OCI-M2 (cell line): ENCODE measurements around the gene MYOF.

Experiments
- DNase-seq: peaks from one replicate; lab custom pipeline; 2025; ENCODE audit not compliant: unreplicated experiment; lab: John Stamatoyannopoulos, UW

Gene MYOF

DNA sequence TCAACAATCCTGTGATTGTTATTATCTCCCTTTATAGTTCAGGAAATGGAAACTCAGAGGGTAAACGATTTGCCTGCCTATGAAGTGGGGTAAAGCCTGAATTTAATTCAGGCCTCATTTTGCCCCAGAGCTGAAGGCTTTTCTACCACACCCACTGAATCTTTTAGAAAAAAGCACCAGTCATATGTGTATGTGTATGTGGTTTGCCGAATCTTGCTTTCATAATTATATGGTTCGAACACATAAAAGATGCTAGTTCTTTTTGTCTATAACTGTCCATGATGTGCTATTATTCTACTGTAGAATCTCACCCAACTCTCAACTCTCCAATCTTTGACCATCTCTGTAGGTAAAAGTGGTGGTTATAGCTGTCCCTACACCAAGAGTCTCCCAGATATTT lies 83.6 kb downstream of the MYOF start:
- no peak for DNase-seq

DNA sequence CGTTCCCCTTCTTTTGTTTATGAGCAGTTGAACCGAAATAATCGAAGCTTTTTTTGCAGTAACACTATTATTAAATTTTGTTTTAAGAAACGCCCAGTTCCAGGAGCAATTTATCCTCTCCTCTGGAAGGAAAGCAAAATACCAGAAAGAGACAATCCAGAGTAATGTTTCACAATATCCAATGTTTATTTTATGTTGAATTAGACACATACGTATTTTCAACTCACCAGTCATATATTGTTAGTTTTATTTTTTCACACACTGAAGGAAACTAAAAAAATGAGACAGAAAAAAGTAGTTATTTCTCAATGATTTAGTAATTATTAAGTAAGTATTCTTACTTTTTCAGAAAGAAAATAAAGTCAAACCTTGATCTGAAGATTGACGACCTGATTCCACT lies 85.1 kb downstream of the MYOF start:
- DNase-seq = no peak

DNA sequence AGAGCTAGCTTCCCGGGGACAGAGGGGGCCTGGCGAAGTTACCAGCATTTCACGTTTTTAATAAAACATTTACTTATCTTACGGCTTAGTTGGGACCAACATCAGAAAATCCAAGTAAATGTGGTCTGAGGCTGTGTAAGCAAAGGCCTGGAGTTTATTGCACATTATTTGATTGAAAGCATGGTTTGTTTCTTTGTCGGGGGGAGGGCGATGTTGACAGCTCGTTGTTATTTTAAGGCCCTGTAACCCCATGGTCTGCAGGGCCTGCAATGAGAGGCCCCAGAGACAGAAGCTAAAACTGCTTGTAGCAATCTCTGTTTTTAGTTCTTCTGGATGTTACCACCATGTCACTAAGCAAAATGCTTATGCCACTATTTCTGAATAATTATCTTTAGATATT lies 88.9 kb downstream of the MYOF start:
- no peak for DNase-seq

DNA sequence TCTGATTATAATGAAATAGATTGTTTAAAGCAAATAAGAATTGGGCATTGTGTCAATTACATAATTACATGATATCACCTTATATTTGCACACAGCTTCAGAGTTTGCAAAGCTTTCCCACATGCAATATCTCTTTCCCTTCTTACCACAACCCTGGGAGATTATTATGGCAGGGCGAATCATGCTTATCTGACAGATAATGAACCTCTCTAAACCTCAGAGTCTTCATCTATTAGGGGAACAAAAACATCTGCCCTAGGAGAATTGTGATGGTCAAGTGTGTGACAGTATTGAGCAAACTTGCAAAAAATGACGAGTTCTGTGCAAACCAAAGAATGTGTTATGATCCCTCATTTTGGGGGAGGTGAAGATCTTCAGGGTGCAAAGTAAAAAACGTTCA lies 90.0 kb downstream of the MYOF start:
- DNase-seq = no peak

DNA sequence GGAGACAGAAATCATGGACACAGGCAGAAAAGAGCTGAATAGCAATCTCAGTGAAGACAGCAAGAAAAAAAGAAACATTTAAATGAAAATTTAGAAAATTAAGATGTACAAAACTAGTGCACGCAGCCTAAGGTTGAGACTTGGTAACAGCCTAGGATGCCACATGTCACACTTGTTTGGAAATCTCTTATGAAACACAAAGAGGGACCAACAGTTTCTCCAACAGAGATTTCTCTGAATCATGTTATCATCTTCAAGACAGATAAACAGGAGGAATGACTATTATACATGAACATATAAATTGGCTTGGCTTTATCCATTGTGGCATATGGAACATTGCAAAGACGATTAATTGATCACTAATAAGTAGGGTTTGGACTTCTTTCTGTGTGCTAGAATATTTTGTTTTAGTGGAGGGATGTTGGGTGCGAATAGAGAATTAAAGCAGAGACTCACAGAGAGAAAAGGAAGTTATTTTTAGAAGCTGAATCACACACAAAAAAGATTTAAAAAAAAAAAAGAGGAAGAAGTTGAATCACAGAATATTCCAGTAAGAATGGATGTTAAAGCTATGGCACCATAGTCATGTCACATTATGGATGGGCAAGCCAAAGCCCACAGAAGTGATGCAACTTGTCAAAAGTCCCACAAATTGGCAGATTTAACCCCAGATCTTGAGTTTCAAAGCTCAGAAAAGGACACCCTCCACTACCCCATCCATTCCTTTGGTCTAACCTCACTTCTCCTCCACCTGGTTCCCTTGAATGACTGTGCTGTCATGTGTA lies 91.6 kb downstream of the MYOF start:
- no peak for DNase-seq

DNA sequence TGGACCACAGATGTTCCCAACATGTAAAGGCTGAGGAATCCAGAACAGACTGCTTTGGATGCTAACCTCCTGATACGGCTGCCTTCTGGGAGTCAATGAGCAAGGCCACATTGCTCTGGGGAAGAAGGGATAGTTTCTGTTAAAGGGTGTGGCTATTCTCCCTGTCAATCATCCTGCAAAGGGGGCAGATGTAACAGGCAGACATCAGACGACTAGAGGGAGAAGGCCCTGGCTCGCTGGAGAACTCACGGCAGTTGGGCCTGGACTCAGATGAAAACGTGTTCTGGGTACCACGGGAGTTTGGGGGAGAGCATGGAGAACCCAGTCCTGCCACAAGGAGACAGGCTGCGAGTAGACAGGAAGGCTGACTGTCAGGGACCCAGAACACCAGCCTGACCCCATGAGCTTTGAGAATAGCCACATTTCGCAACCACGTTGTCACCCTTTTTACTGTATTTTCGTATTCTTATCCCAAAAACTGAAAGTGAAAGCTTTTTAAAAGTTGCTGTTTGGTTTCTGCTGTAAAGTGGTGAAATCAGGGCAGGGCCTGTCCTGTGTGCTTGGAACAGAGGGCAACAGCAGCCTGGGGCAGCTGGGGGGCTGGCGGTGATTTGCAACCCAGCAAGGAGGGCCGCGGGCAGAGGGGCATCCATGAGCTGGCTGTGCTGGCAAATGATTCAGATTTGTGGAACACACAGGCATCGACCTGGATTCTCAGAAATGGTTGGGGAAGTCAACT lies 95.3 kb downstream of the MYOF start:
- no peak for DNase-seq

DNA sequence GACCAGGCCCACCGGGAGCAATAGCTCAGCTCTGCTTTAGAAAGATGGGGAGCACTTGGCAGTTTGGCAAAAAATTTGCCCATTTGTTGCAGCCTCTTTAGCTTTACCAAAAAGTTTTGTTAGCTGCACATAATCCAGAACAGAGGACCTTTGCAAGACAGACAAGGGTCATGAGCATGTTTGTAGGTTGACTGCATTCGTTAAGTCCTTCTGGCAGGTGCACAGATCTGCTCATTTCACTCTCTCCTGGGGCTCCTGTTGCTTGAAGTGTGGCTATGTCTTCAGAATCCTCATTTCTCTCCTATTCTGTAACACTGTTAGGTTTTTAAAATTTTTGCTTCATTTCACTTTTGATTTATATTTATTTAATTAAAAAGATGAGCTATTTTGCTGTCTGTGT lies 96.8 kb downstream of the MYOF start:
- DNase-seq = no peak

DNA sequence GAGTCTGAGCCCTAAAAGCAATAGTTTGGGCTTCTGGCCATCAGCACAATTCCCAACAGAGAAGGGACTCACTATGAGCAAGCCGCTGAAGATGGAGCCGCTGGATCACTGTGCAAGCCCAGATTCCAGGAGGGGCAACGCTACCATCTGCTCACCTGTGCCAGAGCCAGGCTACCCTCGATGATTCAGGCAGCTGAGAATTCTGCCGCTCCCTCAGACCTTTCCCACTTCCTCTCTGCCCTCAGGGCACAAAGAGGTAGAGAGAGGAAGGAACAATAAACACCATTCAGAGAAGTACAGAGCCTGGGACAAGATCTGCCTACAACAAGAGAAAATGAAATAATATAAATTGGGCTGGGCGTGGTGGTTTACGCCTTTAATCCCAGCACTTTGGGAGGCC lies 98.1 kb downstream of the MYOF start:
- DNase-seq = no peak

DNA sequence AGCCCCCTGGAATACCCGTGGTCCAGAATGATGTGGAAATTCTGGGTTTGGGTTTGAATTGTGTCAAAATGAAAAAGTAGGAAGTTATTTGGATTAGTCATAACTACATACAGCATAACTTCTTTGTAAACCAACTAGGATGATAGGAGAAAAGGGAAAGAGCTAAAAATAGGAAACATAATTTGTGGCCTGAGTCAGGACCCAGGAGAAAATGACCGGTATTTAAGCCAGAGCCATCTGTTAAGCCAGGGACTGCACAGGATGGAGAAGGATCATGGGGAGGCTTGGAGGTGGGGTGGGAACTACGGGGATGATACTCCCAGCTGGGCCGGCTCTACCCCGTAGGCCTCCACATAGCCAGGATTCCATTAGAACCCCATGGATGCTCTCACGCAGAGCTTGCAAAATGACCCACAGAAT lies 98.6 kb downstream of the MYOF start:
- DNase-seq = no peak

DNA sequence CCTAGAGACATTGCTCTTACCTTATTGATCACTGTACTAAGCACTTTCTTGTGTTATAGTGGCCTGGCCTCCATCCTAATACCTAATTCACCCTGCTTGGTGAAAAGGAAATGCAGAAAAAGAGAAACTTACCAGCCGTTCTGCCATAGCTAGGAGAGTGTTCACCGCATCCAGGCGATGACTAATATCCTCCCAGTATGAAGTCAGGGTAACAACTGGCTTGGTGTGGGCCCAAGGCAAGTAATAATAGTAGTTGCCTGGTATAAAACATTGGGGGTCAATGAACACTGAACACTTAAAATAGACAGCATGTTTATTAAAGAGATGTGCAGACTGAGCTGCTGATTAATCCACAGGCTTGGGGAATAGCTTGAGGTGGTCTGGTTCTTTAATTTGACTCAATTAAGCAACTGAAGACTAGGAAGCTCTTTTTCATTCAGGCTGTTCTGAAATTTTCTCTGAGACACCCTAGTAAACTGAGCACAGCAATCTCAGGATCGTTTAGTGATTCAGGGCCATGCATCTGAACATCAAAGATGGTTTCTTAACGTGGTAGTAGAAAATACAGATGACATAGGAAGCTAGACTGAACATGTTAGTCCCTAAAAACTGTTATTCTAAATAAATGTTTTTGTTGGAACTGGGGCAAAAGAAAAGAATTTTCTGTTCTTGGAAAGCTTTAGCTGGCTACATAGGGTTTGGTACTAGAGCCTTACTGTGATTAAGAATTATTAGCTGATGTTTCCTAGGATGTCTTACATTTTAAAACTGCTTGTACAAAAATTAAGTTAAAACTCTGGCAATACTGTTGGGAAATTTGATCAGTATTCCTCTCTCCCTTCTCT lies 102.2 kb downstream of the MYOF start:
- DNase-seq = no peak

DNA sequence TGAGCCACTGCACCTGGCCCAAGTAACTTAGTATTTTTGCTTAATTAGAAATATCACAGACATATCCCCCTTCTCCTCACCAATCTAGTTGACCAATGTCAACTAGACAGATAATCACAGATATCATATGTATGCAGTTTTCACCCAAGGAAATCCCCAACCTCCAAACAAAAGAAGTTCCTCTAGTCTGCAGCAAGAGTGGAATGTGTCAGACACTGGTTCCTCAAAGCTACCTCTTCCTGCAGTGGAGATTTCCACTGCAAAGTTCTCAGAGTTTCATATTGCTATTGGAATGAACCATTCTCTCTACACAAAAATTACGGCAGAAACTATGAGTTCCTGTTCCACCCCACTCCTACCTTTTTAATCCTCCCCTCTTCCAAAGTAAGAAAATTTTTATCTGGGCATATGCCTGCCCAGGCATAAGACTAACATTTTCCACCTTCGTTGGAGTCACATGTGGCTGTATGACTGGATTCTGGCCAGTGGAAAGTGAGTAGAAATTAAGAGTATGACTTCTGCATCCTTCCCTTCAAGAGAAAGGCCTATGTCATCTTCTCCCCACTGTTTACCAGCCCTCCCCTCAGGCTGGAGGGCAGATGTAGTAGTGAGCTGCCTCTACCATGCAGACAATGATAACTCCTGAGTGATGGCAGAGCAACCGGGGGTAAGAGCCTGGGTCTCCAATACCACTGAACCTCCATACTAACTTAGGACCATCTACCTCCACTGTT lies 103.0 kb downstream of the MYOF start:
- DNase-seq = no peak

DNA sequence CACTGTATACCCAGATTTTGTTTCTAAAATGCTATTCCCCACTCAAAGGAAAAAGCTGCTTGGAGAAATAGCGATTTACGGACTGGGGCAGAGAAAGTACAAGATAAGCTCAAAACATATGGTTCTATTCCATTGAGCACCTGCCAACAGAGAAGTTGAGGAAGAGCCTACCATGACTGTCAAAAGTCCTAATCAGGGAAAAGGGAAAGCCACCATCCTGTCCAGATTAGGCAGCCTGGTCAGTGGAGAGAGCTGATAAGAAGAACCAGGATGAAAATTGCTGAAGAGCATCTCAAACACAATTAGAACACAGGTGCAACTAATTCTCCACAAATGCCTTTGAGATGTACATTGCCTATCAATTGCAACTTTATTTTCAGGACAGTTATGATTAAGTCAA lies 104.1 kb downstream of the MYOF start:
- DNase-seq = no peak

DNA sequence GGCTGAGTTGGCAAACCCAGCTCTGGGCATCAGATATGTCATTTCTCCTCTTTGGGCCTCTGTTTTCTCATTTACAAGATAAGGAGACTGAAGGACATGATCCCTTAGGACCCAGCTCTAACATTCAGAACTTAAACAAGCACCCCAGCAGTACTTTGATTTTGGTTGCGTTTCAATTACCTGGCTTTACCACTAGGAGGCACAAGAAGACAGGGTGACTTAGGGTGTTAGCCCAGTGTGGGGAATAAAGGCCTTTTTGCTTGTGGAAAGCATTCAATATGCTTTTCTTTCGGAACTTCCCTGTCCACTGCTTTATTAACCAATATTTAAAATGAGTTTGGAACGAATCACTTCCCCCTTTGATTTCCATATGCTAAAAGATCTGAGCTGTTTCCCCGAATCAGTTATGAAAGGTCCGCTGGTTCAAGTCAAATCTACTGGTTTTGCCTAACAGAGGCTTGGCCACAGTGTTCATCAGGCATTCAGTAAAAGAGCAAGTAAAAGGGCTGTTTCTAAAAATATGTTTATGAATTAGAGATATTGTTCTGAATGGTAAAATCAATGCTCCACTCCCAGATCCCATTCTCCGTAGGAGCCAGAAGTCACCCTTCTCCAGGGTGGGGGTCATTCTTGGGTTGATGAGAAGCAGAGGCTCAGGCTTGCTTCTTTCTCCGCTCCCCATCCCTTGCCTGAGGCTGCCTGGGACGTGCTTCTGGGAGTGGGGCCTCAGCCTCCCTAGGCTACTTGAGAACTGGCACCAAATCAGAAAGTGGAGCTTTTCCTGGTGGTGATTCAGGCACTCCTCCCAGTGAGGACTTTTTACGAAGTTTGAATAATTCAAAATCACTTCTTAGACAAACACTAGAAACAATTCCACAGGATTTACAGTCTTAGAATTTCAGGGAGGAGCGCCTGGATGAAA lies 105.5 kb downstream of the MYOF start:
- DNase-seq = peak; percentile 42

DNA sequence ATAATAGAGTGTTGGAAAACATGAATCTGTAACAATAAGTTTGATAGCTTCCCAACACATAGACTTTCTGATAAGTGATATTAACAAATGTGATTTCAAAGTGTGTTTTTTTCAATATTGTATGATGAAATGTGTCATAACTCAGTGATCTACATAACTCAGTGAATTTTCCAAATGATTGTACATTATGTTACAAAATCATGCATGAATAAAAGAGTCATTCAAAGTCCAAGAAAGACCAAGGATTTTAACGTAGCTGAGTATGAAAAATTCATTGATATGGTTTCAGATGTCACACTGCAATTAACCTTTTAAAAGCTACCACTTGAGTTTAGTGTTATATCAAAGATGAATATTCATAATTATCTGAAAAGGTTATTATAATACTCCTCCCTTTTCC lies 111.2 kb downstream of the MYOF start:
- no peak for DNase-seq

DNA sequence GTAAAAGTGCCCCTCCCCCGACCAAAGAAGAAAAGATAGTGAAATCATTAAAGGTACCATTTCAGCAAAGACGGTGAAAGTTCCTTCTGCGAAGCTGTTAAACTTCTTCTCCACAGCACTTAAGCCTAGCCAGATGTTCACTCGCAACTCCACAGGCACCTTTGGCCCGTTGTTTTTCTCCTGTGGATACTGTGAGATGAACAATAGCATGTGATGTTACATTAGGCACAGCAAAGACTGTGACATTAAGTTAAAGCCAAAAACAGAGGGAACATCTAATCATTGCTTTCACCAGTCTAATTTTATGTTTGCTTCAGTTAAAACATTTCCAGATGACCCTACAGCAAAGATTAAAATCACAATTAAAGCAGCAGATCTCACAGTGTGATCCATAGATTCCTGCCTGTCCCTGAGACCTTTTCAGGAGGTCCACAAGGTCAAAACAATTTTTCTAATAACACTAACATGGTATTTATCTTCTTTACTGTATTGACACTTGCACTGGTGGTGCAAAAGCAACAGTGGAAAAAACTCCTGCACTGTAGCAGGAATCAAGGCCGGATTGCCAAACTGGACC lies 112.5 kb downstream of the MYOF start:
- DNase-seq = no peak

DNA sequence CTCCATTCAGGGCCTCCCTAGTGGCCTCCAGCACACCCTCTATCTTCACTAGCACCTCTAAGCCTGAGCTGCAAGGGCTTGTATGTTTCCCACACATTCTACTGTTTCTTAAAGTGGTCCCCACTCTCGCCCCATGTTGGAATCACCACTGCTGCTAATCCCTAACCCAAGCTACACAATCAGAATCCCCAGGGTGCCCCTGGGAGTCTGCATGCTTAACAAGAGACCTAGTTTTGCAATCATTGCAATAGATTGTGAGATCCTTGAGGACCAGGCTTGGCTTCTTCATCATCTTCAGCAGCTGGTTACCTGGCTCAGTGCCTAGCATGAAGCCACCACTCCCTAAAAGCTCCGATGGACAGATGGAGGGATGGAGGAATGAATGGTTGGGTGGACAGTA lies 113.9 kb downstream of the MYOF start:
- DNase-seq = no peak

DNA sequence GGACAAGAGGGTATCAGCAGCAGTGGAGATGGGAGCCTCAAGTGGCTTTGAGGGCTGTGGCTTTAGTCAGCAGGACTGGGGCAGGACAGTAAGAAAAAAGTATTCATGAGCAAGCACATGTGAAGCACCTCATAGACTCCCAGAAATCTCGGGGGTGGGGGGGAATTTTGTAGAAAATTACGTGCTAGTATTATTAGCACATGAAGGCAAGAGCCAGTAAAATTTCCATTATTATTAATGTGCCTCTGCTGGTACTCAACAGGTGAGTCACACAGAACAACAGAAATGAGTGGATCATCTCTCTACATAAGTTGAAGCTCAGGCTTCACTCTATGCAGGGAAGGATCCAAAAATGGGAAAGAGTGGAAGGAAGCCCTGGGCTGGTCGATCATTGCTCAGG lies 114.5 kb downstream of the MYOF start:
- no peak for DNase-seq

DNA sequence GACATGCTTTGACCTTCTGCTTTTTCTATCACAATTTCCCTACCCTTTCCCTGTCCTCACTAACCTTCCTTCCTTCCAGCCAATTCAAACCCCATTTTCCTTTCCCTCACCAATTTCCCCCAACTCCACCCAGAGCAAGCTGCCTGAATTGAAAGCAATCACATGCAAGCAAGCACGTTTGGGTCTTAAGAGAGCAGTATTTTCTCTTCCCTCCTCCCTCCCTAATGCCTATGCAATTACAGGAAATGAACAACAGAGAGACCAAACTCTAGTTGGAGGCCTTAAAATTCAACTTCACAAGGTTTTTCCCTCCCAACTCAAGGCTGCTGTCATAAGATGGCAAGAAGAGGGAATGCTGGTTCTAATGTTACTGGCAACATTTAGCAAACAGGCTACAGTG lies 117.2 kb downstream of the MYOF start:
- no peak for DNase-seq

DNA sequence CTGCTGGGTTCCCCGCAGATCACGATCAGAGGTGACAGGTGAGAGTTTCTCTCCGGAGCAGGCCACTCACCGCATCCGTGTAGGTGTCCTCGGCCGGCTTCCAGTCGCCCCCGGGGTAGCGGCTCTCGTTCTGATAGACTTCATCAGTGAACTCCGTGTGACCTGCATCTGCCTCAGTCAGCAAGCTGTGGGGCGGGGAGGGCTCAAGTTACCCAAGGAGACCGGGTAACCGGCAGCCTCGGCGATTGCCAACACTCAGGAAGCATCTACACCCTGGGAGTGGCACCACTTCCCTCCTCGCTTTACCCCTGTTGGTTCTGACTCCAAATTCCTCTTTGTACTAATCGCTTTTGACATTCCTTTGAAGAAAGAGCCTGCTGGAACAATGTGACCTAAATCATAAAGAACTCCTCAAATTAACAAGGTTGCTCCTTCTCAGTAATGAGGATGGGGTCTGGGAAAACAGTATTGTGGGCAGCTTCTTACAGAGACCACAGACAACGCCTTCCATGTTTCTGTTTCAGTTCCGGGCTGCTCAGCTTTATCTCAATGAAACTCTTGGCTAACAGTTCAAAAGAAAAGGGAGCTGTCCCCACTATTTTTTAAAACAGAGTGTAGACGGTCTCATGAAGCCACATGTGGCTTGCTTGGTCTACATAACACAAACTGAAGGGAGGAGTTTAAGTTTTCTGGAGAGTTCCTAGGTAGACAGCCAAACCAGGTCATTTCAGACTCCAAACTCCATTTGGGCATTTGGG lies 118.1 kb downstream of the MYOF start:
- no peak for DNase-seq
